CD4-positive, alpha-beta T cell treated with Interleukin-4 for 4 hours (primary cell): ENCODE data around the gene PGGT1B.
A peak's percentile ranks its signal among the peaks of the same experiment; 100 is the strongest.

Experiments used
- DNase-seq: peaks from one replicate; pipeline ENCODE4 v3.0.0-alpha.2; 2020

Gene PGGT1B

GRCh38 chr5:115262321-115263077, at the start of gene PGGT1B:
PGGT1B (minus strand) TSS chr5:115262877; CDS start chr5:115262851, 26 bp downstream.
- peak; percentile 69 for DNase-seq

GRCh38 chr5:115309751-115310370, 47.2 kb upstream of the PGGT1B start:
- DNase-seq = peak; percentile 42

DNA sequence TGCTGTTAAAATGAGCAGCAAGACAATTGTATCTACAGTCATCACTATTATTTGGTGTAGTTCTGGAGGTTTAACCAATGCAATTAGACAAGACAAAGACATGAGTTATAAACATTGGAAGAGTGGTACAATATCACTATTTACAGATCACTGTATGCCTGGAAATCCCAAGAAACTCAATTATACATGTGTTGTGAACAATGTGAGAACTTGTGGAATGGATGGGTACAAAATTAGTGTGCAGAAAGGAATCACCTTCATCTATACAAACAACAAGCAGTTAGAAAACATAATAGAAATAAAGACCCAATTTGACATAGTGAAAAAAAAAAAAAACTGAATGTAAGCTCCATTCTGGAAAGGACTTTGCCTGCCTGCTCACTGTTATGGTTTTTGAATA, 46.1 kb upstream of the PGGT1B start:
- no peak for DNase-seq

DNA sequence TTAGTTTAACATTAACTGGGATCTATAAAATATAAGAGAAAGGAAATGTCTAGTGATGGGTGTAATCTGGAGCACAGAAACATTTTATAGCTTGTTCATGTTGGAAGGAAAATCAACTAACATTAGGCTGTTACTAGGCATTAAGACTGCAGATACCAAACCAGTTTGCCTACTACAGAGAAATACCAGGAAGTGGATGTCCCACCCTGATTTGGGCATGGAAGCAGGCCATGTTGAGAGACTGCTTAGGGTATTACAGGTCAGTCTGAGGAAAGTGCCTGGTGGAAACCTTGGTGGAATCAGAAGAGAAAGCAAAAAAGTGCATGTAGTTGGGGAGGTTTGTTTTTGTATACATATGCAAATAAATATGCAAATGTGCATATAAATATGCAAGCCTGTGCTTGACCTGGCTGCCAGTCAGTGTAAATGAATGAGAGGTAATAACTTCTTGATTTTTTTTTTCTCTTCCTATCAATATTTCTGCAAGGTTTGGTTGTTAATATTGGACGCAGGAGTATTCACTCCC, 43.4 kb upstream of the PGGT1B start:
- no peak for DNase-seq

DNA sequence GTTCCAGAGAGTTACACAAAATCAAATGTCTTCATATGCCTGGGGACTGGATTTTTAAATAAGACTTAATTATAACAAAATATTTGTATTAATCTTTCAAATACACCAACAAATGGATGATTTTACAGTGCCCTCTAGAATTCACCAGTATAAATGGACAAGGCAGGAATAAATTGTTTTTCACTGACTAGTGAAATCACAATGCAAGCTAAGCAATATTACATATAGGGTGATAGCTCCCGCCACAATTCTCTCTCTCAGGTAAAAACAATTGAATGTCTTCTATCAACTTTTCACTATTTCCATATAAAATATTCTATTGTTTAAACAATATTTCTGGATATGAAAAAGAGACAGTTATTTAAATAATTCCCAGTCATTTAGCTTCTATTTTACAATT, 41.8 kb upstream of the PGGT1B start:
- no peak for DNase-seq

DNA sequence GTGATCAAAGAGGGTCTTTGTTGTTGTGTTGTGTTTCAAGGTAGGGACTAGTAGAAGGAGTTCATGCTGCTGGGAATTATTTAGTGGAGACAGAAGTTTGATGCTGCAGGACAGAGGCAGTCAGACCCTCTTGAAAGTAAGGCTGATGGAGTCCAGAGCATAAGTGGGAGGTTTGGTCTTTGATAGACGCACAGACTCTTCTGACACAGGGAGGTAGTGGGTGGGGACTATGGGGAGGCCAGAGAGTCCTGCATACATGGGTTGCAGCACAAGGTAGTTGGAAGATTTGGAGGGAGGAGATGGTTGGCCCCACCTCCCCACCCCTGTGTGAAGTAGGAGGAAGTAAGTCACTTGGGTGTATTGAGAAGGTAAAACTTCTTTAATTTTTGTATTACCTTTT, 36.1 kb upstream of the PGGT1B start:
- DNase-seq = no peak

- no peak for DNase-seq
Observed at GRCh38 chr5:115297031-115297430, 34.4 kb upstream of the PGGT1B start.

DNA sequence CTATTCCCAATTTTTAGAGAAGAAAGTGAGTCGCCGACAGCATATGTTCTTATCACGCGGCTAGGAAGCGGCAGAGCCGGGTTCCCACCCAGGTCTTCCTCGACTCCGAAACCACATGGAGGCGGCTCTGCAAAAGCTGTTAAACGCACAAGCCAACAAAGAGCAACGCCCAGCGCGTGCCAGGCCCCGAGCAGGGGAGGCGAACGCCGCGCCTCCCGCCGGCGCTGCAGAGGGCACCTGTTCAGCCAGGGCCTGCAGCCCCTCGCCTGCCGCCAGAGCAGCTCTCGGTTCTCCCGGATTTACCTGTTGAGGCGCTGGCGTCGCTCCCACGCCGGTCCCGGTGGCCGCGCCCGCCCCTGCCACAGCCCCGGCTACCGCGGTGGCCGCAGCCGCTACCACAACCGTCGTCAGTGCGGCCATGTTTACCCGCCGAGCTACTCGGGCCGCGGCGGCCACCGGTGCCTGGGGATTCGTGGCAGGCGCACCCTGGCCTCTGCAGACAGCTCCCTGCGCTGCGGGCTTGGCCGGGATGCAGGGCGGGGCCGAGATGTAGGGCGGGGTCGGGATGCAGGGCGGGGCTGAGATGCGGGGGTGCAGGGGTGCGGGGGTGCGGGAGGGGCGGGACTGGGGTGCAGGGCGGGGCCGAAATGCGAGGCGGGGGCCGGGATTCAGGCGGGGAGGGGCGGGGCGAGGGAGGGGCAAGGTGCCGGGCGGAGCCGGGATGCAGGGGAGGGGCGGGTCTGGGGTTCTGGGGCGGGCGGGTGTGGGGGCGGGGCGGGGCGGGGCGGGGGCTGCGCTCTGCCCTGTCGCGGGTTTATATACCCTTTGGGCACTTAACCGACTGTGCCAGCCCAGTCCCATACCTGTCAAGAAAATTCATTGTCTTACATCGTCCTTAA, 33.7 kb upstream of the PGGT1B start, which contains the start of gene CCDC112:
Gene CCDC112, minus strand, starts transcription at position 531 of the 899 bp plus-strand sequence. Its CDS starts 111 bp downstream, at position 420.
- DNase-seq = peak; percentile 71

DNA sequence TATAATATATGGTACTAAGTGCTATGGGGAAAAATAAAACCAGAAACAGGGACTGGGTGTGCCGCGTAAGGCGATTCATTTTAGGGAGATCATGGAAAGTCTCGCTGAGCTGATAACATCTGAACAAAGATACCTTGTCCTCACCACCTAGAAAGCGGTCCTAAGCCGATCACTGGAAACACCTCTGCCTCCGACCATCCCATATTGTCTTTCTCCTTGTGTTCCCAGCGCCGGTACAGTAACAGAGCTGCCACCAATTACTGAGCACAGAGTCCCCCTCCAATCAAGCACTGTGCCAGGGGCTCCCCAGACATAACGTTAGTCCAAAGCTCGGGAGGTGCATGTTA, 33.1 kb upstream of the PGGT1B start:
- DNase-seq = no peak

DNA sequence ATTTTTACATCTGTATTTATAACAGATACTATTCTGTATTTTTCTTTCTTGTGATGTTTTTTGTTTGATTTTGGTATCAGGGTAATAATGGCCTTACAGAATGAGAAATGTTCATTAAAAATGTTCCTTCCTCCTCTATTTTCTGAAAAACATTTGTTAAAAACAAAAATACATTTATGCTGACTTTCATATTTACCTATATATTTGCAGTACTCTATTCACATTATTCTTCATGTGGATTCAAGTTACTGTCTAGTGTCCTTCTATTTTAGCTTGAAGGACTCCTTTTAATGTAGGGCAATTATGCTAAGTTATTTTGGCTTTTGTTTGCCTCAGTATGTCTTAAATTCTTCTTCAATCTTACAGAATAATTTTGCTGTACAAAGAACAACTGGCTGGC, 28.7 kb upstream of the PGGT1B start:
- DNase-seq = no peak

DNA sequence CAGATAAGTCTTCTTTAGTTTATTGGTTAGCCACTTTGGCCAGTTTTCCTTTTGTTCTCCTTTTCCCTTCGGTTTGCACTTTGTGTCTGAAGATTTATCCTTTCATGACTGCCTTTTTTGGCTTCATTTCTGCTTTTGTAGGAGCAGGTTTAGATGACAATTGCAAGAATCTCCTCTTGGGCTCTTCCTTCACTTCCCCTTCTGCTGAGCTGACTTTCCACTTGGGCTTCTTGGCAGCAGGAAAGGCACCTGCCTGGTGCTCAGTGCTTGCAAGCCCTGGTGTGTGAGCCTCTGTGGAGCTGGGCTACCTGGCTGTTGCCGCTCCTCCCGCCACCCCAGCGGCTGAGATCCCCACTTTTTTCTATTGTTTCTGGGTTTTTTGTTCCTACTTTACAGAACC, 26.4 kb upstream of the PGGT1B start:
- no peak for DNase-seq

DNA sequence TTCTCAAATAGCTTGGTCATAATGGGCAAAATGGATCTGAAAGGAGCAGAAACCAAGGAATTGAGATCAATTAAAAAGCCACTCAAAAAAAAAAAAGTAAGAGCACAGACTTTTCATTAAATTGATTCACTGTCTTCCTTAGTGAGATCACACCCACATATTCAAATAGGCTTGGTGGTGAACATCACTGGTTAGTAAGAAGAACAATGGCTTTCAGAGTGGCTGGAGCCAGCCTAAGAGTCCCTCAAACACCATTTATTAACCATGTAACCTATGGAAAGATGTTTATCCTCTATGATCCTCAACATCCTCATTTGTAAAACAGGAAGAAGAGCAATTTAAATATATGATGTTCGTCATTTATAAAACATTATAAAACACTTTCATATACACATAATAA, 21.3 kb upstream of the PGGT1B start:
- DNase-seq = no peak

GRCh38 chr5:115282131-115282530, 19.5 kb upstream of the PGGT1B start:
- no peak for DNase-seq

DNA sequence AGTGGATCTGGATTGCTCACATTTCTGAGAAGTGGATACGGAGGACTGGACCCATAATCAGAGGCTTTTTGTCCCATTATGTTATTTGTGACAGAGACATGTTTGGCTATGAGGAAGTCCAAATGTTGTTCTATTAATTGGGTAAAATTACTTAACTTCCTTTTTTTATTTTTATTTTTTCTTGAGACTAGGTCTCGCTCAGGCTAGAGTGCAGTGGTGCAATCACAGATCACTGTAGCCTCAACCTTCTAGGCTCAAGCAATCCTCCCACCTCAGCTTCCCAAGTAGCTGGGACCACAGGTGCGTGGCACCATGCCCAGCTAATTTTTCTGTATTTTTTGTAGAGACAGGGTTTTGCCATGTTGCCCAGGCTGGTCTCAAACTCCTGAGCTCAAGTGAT, 11.9 kb upstream of the PGGT1B start:
- DNase-seq = no peak

DNA sequence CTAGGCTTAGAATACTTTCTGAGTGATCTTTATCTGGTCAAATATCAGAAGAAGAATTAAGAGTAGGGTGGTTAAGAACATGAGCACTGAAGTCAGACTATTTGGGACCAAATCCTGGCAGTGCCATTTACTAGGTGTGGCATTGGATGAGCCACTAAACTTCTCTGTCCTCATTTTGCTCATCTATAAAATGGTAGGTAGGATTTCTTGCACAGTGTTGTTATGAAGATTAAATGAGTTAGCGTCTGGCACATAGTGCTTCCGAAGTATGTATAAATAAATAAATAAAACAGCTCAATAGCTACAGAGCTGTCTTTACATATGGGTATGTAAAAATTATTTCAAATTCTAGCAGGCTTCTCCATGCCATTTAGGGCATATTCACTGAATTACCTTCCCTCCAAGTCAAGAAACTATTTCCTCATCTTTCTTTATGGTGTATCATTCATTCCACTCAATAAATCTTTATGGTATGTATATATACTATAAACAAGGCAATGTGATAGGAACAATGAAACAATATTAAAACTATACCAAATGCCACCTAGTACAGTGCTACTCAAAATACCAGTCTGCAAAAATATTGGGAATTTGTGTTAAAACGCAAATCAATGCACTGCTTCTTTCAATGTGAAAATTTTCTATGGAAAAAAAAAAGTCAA, 9.8 kb upstream of the PGGT1B start:
- DNase-seq = no peak

DNA sequence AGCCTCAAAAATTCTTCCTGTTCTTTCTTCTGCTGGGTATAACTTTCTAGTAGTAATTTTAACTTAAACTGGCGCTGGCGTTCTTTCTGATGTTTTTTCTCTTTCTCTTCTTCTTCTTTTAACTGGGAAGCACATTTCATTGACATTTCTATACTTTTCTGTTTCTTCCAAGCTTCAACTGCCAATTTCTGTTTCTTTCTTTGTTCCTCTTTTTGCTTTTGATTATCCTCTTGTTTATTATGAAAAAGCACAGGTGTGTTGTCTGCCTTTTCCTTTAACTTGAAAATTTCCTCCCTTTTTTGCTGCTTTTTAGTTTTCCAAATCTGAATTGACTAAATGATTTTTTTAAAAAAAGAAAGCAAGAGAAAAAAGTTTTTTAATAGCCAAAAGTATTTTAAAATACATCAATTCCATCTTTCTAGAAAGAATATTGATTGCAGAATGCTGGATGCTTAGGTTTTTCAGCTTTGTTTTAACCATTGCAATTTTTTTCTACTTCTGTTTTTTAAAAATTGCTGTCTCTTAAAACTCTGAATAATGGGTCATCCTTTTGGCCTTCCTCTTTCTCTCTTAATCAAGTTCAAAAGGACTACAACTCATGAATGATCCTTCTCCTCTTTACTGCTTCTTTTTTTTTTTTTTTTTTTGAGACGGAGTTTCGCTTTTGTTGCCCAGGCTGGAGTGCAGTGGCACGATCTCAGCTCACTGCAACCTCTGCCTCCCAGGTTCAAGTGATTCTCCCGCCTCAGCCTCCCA, 8.8 kb upstream of the PGGT1B start:
- DNase-seq = no peak

GRCh38 chr5:115267617-115268016, 4.9 kb upstream of the PGGT1B start:
- DNase-seq = no peak

GRCh38 chr5:115265220-115265619, 2.5 kb upstream of the PGGT1B start:
- DNase-seq = no peak

DNA sequence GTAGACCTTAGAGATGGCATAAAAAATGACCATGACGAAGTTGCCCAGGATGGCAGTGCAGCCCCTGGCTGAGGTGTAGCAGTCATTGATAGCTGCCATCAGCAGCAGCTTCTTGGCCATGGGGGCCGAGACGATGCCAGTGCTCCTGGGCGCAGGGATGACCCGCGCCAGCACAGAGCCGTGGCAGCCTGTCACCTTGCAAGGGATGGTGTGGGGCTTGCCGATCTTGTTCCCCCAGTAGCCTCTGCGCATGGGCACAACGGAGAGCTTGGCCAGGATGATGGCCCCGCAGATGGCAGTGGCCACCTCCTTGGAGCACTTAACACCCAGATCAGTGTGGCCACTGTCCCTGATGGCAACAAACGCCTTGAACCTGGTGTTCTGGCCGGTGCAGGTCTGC, 2.1 kb upstream of the PGGT1B start:
- DNase-seq = no peak

DNA sequence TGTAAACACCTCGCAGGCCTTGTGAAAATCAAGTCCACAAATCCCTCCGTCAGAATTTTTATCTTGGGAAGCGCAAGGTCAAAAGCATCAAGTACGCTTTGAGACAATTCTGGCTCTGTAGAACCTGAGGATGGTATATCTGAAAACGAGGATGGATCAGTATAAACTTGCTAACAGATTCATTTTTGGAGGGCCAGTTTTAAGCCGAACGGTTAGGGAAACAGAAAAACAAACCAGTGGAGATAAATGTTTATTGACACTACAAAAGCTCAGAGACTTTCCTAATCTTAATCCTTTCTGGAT, 352 bp upstream of the PGGT1B start:
- DNase-seq = no peak

- no peak for DNase-seq
Observed at GRCh38 chr5:115262011-115262320, 711 bp downstream of the PGGT1B start.

- DNase-seq = no peak
Observed at GRCh38 chr5:115260248-115260647, 2.4 kb downstream of the PGGT1B start.

DNA sequence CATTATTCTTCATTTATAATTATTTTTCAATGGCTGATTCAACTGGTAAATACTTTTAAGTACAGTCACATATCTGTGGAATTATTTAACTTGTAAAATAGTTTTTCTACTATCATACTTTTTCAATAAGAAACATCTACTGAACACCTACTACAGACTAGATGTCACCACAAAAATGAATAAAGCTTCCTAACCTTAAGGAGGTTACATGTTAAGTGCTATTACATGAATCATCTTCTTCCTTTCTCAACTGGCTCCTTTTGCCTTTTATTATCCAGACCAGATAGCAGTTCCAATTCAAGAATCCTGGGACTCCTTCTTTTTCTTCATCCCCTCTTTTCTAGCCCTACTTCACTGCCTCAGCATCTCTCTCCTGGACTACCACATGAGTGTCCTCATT, 4.7 kb downstream of the PGGT1B start:
- DNase-seq = no peak
